KBM-7 (cell line): ENCODE measurements around the gene ATF7IP.
"Not testable (repeated sequence)": the region's sequence is repeated elsewhere in the genome, so short reads cannot be mapped to it uniquely, and the experiment has no call there.

Experiments used
- DNase-seq: peaks from one replicate; pipeline ENCODE4 v3.0.0-alpha.2; 2015
- in situ Hi-C: fragments of 300-500 bp; cut with MboI; formaldehyde crosslinking; loops from 2 replicates; pipeline ENCODE4 v1.14.3; 2020; ENCODE audit warnings: low sequenced_read_pairs, low pct_unique_long_range_greater_than_20kb, mixed read lengths

The ATF7IP gene

GRCh38 chr12:14367040-14367661 lies 1.7 kb downstream of the ATF7IP start:
- peak; percentile 77 for DNase-seq
- in situ Hi-C loops = no loop called here

- in situ Hi-C loops = no loop called here
- no peak for DNase-seq
Measured at GRCh38 chr12:14369311-14369710, 3.8 kb downstream of the ATF7IP start.

DNA sequence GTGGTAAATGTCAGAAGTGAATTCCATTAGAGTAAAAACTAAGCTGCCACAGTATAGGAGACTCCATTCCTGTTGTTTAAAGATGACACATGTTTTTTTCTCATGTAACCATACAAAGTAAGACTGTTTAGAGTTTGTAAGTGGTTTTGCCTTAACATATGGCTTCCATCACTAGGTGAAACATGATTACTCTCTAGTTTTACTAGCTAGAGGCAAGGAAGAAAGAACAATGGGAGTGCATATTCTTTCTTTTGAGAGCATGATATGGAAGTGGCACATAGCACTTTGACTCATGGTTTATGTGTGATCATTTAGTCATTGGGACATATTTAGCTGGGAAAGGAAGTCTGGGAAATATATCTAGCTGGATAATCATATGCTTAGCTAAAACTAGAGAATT lies 7.7 kb downstream of the ATF7IP start:
- DNase-seq = no peak
- in situ Hi-C loops = no loop called here

- in situ Hi-C loops = no loop called here
- DNase-seq = no peak
Measured at GRCh38 chr12:14379508-14379907, 14.0 kb downstream of the ATF7IP start.

DNA sequence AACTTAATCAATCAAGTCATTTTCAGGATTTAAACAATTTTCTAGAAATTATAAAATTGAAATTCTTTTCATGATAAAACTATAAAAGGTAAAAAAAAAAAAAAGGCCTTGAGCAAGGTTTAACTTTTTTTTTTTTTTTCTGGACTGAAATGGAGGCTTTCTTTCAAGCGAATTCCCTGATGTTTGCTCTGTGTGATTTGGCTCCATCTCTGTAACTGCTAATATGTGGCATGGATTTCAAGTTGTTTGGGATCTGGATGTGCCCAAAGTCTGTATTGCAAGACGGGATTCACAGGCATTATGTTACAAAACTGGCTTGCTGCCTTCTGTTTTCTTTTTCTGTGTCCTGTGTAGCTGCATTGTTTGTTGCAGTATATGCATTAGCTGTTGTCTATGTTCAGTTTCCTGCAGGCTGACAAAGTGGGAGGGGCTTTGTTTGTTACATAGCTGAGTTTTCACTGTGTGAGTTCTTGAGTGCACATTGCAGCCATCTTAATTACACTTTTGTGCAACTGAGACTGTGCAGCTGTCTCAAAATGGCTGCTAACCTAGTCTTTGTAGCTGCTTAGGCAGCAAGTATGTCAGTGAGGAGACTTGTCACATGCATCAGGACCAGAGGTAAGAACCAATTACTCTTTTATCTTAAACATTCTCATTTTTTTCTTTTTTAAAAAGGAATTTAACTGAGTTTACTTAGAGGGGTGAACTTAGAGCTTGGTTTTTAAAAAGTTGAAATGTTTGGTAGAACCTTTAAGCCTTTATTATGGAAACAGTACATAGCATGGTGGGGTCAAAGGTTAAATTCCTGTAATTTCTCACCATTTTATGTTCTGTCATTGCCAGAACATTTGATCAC lies 19.5 kb downstream of the ATF7IP start:
- peak; percentile 95 for DNase-seq
- in situ Hi-C loops = no loop called here

DNA sequence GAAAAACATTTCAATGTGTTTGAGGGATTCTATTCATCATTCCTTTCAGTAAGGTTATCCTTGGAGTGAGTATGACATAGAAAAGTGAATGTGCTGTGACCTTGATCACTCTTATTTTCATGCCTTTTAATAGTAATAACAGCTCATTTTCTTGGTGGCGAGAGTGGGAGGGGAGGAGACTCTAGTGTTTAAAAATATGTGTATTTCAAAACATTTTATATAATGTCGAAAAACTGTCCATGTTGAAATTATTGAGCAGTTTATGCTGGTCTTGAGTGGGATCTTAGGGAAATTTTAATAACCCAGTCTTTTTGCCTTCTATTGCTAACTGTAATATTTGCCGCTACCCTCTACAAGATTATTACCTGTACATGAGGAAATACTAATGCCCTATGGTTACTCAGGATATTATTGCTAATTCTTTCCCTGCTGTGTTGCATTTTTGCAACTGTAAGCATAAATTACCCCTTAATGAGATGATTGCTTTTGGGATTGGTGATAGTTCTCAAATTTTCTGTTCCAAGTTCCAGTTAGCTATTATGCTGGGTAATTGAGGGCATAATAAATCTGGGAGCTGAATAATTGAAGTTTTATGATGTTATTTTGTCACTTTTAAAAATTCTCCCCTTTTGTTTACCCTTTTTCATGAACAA lies 21.9 kb downstream of the ATF7IP start:
- DNase-seq = no peak
- in situ Hi-C loops = no loop called here

DNA sequence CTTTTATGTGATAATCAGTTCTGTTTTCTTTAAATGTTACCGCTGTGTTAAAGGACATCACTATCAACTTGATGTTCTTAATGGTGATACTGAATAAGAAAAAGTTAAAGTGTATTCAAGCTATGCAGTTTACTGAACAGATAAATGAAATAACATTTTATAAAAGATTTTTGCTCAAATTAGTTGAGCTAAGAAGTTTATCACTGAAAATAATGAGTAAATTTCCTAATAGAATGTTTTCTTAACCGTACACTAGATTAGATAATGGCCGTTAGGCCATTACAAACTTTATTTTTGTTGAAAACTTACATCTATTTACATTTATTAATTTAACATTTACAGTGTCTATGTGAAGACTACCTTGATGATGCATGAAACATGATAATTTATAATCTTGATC lies 25.0 kb downstream of the ATF7IP start:
- no peak for DNase-seq
- in situ Hi-C loops = no loop called here

- in situ Hi-C loops = no loop called here
- no peak for DNase-seq
Measured at GRCh38 chr12:14390870-14391530, 25.5 kb downstream of the ATF7IP start.

- in situ Hi-C loops = no loop called here
- no peak for DNase-seq
Measured at GRCh38 chr12:14393751-14394150, 28.3 kb downstream of the ATF7IP start.

- in situ Hi-C loops = no loop called here
- DNase-seq = peak; percentile 80
Measured at GRCh38 chr12:14394317-14395073, 29.0 kb downstream of the ATF7IP start.

DNA sequence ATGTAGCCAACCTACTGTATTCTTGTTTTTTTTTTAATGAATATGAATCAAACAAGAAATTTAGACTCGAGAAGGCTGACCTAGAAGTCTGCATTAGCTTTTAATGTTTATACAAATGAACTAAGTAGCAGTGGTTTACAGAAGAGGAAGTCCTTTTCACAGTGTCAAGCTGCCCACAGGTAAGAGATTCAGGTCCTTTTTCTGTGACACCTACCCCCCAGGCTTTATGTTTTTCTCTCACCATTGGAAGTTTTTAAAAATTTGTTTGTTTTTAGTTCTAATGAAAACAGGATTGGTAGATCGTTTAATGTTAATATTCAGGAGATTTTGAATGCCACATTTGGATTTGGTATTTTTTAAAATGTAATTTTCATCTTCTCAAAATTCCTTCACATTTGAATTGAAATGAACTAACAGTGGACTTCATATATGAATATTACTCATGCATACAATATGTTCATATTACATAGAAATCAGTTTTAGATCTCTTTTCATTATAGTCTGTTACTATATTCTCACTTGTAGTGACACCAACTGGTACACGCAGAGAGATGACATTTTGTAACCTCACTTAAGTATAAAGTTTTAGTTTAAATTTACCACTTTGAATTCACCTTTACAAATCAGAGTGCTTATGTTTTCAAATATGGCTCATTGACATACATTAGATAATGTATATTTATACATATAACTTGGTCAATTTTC lies 29.7 kb downstream of the ATF7IP start:
- in situ Hi-C loops = no loop called here
- DNase-seq = peak; percentile 52

DNA sequence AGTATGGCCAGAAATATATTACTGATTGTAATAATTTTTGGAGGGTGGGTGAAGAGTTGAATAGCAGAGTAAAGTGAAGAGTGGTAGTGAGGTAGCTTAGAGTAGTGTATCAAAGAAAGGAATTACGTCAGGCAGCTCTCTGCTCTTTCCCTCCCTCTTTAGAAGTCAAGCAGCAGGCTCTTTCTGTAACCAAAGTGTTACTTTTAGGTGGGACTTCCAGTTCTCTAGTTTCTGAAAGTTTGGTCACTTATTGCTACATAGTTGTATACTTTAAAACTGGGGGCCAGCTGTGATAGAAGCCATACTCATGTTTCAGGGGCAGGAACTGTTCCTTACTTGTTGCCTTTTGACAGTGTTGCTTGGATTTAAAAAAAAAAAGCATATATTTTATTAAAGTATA lies 30.6 kb downstream of the ATF7IP start:
- DNase-seq = no peak
- in situ Hi-C loops = no loop called here

DNA sequence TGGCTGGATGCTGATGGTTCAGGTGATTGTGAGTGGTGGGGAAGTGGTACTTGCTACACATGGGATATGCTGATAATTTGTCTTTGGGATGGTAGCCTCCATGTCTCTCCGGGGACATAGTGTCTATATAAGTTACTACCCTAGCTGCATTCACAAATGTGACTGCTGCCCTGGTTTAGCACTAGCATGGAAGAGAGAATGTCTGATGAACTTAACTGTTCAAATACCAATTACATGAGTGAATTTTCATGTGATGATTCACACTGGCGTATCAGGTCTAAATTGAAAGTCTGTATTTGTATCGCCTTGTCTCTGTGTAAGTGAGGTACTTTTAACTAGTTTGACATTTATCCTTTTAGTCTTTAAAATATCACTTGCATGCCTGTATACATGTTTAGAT lies 34.4 kb downstream of the ATF7IP start:
- DNase-seq = no peak
- in situ Hi-C loops = no loop called here

DNA sequence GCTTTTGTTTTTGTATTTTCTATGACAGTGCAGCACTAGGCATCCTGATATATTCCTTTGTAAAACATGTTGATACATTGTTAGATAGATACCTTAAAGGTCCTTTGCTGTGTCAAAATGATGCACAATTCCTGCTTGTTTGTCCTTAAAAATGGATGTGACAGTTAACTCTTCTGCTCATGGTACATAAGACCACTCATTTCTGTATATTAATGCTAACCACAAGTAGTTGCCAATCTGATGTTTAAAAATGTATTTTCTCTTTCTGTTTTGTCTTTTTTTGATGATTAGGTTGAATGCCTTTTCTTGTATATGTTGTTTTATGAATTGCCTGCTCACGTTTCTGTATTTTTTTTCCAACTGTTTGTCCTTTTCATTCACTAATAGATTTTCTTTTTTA lies 35.1 kb downstream of the ATF7IP start:
- in situ Hi-C loops = no loop called here

GRCh38 chr12:14401267-14401666 lies 35.8 kb downstream of the ATF7IP start:
- in situ Hi-C loops, DNase-seq: not testable (repeated sequence)

More for the DNA sequence above, 35.1 kb downstream of the ATF7IP start:
- DNase-seq = no peak

GRCh38 chr12:14402697-14403096 lies 37.2 kb downstream of the ATF7IP start:
- no peak for DNase-seq
- in situ Hi-C loops = no loop called here

- no peak for DNase-seq
- in situ Hi-C loops = no loop called here
Measured at GRCh38 chr12:14403293-14403692, 37.8 kb downstream of the ATF7IP start.

DNA sequence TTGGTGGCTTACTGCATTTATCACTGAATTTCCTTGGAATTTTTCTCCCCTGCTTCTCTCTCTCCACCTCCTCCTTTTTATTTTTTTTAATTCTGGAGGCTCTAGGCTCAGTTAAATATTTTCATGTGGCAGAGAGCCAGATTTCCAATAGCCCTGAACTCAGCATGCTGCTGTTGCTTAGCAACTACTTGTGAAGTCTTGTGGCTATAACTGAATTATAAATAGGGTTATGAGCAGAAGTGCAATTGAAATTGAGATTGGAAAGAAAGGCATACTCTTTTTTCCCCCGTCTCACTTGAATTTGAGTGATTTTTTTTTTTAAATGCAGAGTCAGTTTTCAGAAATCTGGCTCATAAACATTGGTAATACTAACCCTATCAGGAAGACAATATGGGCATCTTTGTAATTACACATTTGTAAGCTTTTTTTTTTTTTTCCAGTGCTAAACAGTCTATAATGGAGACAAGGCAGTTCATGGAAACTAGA lies 38.3 kb downstream of the ATF7IP start:
- peak; percentile 57 for DNase-seq
- in situ Hi-C loops = no loop called here
